Transverse colon (tissue), 4 donors: ENCODE measurements around the gene ZKSCAN1. TPM values are rescaled to one million over a fixed set of nuclear protein-coding genes. Genes with fewer than 3 reads are reported as not detected.

Experiments used
- DNase-seq: peaks from one replicate; pipeline ENCODE4 v3.0.0-alpha.2; 2019
- H3K27ac ChIP-seq, 4 donors: fragments of 200-600 bp; sonication (generic); 2 replicates each; pipeline ENCODE4 v1.5.1; 2016 to 2018; ENCODE audit warnings: inconsistent platforms in 4 of 4
- H3K27me3 ChIP-seq: fragments of 200-600 bp; sonication (generic); 2 replicates; pipeline ENCODE4 v1.5.1; 2017; ENCODE audit warnings: inconsistent platforms
- H3K36me3 ChIP-seq, 4 donors: fragments of 200-600 bp; sonication (generic); 2 replicates each; pipeline ENCODE4 v1.5.1; 2017 to 2019; ENCODE audit warnings: inconsistent platforms in 4 of 4
- H3K4me1 ChIP-seq, 4 donors: fragments of 200-600 bp; sonication (generic); 2 replicates each; pipeline ENCODE4 v1.5.1; 2017 to 2020; ENCODE audit warnings: inconsistent platforms in 4 of 4
- H3K4me3 ChIP-seq, 4 donors: fragments of 200-600 bp; sonication (generic); 1 replicate in 1 of 4; 2 replicates in 3 of 4; pipeline versions ENCODE4 v1.5.1 to v1.6.1; 2017 to 2019; ENCODE audit warnings: inconsistent platforms in 4 of 4
- H3K9me3 ChIP-seq, 2 donors: fragments of 200-600 bp; sonication (generic); 2 replicates each; pipeline ENCODE4 v1.5.1; 2017 to 2019; ENCODE audit warnings: inconsistent platforms in 2 of 2
- EP300 ChIP-seq: sonication (generic); formaldehyde crosslinking; IDR thresholded peaks from one replicate; pipeline ENCODE4 v1.6.1; 2017; ENCODE audit warnings: antibody characterized with exemption, low read depth
- POLR2A ChIP-seq: fragments of 450-650 bp; IDR thresholded peaks from one replicate; pipeline ENCODE4 v1.6.1; 2016; ENCODE audit warnings: antibody characterized with exemption, mild to moderate bottlenecking, moderate library complexity
- POLR2AphosphoS5 ChIP-seq, 3 donors: sonication (generic); formaldehyde crosslinking; IDR thresholded peaks; one replicate each; pipeline ENCODE4 v1.6.1; 2016; ENCODE audit warnings: antibody characterized with exemption in 3 of 3
- WGBS, 2 donors: methylation state at CpG; one replicate each; pipeline ENCODE4 v1.1.5; 2018; ENCODE audit warnings: low coverage in 1 of 2; 5-methylcytosine and 5-hydroxymethylcytosine counted together
- in situ Hi-C, 4 donors: fragments of 200-750 bp; cut with MboI; loops; one replicate each; pipeline versions ENCODE4 v1.15.0 to v1.15.1; 2017; ENCODE audit warnings: low sequenced_read_pairs in 3 of 4, low pct_ligation_motif_present in 1 of 4, low pct_unique_long_range_greater_than_20kb in 1 of 4
- intact Hi-C: fragments of 100-400 bp; cut with DNase I; formaldehyde crosslinking; loops from one replicate; pipeline ENCODE4 v1.15.1; 2023; ENCODE audit warnings: low total_unique reads
- total RNA-seq, 4 donors: library from RNA; depleted of rRNA; stranded (reverse); fragments of >200 nt; gene quantifications; one replicate each; pipeline ENCODE4 v1.1.0, GENCODE V29; 2016
- TF ChIP-seq, protein P1 (sequence below), 5 experiments: fragments of 200-600 bp in 3 of 5; fragments of 450-650 bp in 2 of 5; sonication (generic) in 3 of 5; IDR thresholded peaks; 1 replicate in 2 of 5; 2 replicates in 3 of 5; pipeline ENCODE4 v1.5.1; 2016 to 2017; ENCODE audit warnings: antibody characterized with exemption in 5 of 5, inconsistent platforms in 3 of 5, mild to moderate bottlenecking in 2 of 5, moderate library complexity in 1 of 5

Gene ZKSCAN1
- total RNA-seq, 4 donors from 2014 or later = 63.1 to 97.5 (median 84.5) TPM

GRCh38 chr7:99992330-99993038 is 22.9 kb upstream of the ZKSCAN1 start:
- TF ChIP-seq POLR2AphosphoS5 (IDR thresholded peaks at IDR 0.05) (no peak), EP300 (no peak), POLR2A (no peak)
- TF ChIP-seq, protein P1, sequence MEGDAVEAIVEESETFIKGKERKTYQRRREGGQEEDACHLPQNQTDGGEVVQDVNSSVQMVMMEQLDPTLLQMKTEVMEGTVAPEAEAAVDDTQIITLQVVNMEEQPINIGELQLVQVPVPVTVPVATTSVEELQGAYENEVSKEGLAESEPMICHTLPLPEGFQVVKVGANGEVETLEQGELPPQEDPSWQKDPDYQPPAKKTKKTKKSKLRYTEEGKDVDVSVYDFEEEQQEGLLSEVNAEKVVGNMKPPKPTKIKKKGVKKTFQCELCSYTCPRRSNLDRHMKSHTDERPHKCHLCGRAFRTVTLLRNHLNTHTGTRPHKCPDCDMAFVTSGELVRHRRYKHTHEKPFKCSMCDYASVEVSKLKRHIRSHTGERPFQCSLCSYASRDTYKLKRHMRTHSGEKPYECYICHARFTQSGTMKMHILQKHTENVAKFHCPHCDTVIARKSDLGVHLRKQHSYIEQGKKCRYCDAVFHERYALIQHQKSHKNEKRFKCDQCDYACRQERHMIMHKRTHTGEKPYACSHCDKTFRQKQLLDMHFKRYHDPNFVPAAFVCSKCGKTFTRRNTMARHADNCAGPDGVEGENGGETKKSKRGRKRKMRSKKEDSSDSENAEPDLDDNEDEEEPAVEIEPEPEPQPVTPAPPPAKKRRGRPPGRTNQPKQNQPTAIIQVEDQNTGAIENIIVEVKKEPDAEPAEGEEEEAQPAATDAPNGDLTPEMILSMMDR (IDR thresholded peaks at IDR 0.05) = no peak
- no peak for DNase-seq
- Histone ChIP-seq H3K4me1 (peaks cover 8 to 27% (median 11%) of the 10 kb centered on the region in 4 donors), H3K27ac (no peak overlapping the region), H3K36me3 (no peaks in the 10 kb centered on the region), H3K9me3 (no peaks in the 10 kb centered on the region), H3K4me3 (no peak overlapping the region), H3K27me3 (no peaks in the 10 kb centered on the region)
- 69% methylated on average over 6 to 21 of the region's 21 CpGs for WGBS, 2 donors
- intact Hi-C loops = no loop called here
- in situ Hi-C loops = loop anchor here in 3 of 4 donors (10.0 kb wide), 3 partner anchors 62 to 82 kb away; partner anchors contain the start of gene TRIM4 (in 3 of the 3)

GRCh38 chr7:99994819-99995218 is 20.6 kb upstream of the ZKSCAN1 start:
- H3K27ac ChIP-seq = no peak overlapping the region
- in situ Hi-C loops = loop anchor here in 3 of 4 donors (10.0 kb wide), 3 partner anchors 60 to 80 kb away; partner anchors contain the start of gene TRIM4 (in 3 of the 3)
- H3K4me1 ChIP-seq = peaks cover 8 to 33% (median 17%) of the 10 kb centered on the region in 4 donors
- intact Hi-C loops = no loop called here
- H3K4me3 ChIP-seq = no peak overlapping the region
- 78 to 100% methylated on average over 1 to 8 of the region's 8 CpGs for WGBS, 2 donors
- no peaks in the 10 kb centered on the region for H3K9me3 ChIP-seq
- H3K36me3 ChIP-seq = no peaks in the 10 kb centered on the region
- TF ChIP-seq EP300 (no peak), POLR2AphosphoS5 (IDR thresholded peaks at IDR 0.05) (no peak), POLR2A (no peak)
- TF ChIP-seq, protein P1 (IDR thresholded peaks at IDR 0.05) = no peak
- no peak for DNase-seq
- H3K27me3 ChIP-seq = no peaks in the 10 kb centered on the region

DNA sequence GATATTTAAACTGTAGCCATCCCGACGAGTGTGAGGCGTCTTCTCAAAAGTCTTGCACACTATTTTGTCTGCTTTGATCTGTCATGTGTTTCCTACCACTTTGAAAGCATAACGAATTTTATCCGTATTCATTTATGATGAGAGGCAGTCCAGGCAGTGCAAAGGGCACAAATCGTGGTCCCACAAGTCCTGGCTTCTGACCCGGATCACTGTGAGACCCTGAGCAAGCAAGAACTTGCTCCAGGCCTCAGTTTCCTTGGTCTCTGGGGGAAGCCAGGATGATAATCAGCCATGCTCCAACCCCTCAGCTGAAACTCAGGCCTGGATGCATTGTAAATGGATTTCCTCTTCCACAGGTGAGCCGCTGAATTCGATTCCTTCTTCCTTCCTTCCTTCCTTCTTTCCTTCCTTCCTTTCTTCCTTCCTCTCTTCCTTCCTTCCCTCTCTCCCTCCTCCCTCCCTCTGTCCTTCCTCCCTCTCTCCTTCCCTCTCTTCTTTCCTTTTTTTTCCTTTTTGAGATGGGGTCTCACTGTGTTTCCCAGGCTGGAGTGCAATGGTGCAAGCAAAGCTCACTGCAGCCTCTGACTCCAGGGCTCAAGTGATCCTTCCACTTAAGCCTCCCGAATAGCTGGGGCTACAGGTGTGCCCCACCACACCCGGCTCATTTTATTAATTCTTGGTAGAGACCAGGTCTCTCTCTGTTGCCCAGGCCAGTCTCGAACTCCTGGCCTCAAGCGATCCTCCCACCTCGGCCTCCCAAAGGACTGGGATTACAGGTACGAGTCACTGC is 18.4 kb upstream of the ZKSCAN1 start:
- Histone ChIP-seq H3K27me3 (no peaks in the 10 kb centered on the region), H3K4me3 (peak overlapping the region; percentile 32 to 56 (median 40)), H3K27ac (peak overlapping the region; percentile 81 to 88 (median 84)), H3K4me1 (peaks cover 8 to 31% (median 23%) of the 10 kb centered on the region in 4 donors), H3K9me3 (no peaks in the 10 kb centered on the region), H3K36me3 (no peaks in the 10 kb centered on the region)
- in situ Hi-C loops = loop anchor here in 3 of 4 donors (10.0 kb wide), 3 partner anchors 58 to 82 kb away; partner anchors contain the start of gene TRIM4 (in 3 of the 3)
- 69 to 88% methylated on average over 6 to 15 of the region's 15 CpGs for WGBS, 2 donors
- no peak for DNase-seq
- intact Hi-C loops = no loop called here
- TF ChIP-seq POLR2A = no peak
- TF ChIP-seq EP300 = no peak
- TF ChIP-seq POLR2AphosphoS5 (IDR thresholded peaks at IDR 0.05) = no peak
- TF ChIP-seq, protein P1 (IDR thresholded peaks at IDR 0.05) = no peak

DNA sequence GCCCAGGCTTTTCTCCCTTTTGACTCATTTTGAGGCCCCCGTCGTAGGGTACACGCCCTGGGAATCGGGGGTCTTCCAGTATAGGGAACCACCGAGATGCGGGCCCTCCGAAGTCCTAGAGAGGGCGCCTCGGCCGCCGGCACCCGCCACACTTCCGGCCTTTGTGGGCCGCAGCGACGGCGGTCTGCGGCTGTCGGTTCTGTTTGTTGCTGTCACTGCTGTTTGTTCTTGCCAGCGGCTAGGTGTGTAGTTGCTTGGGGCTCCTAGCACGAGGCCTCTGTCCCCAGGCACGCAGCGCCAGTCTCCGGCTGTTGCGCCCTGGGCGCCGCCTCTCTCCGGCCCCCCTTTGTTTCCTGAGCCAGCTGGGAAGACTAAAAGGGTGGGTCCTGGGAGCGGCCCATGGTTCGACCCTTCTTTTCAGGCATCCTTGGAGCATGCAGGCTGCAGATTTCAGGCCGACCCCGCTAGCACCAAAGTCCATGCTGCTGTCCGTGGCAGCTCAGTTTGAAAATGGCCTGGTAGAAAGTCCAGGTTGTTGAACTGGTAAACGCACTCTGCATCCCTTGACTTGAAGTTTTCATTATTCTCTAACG is 17.8 kb upstream of the ZKSCAN1 start:
- Histone ChIP-seq H3K27me3 (no peaks in the 10 kb centered on the region), H3K4me3 (peak overlapping the region; percentile 32 to 56 (median 40)), H3K27ac (peak overlapping the region; percentile 81 to 88 (median 84)), H3K36me3 (no peaks in the 10 kb centered on the region), H3K4me1 (peaks cover 8 to 31% (median 23%) of the 10 kb centered on the region in 4 donors), H3K9me3 (no peaks in the 10 kb centered on the region)
- intact Hi-C loops (no loop called here), in situ Hi-C loops (loop anchor here in 3 of 4 donors (10.0 kb wide), 3 partner anchors 57 to 83 kb away; partner anchors contain the start of gene TRIM4 (in 3 of the 3))
- TF ChIP-seq EP300 (no peak), POLR2AphosphoS5 (IDR thresholded peaks at IDR 0.05) (peak in 2 of 3 donors; percentile 58 to 66), POLR2A (peak; percentile 55)
- TF ChIP-seq, protein P1 (IDR thresholded peaks at IDR 0.05) = peak; percentile 35 to 68 (median 55)
- peak; percentile 77 for DNase-seq
- 5 to 20% methylated on average over 1 to 35 of the region's 35 CpGs for WGBS, 2 donors
